ENCODE data around the gene FAM241A. TPM values are rescaled to one million over a fixed set of nuclear protein-coding genes. Genes with fewer than 3 reads are reported as not detected.

FAM241A gene
- total and polyA plus RNA-seq, 9 of the 15 experiments (the other 6 are each of a cell fraction or from before 2014, with no cell fraction given): 2.3 to 8.5 (median 5.3) TPM

- TF ChIP-seq ZNF589 (CRISPR knock-in tag; IDR thresholded peaks at IDR 0.05; ENCODE audit: low read depth) (0 out of 2 replicates have a peak, but pooled peaks have one; percentile 80), ARID2 (IDR thresholded peaks at IDR 0.05) (no peak), HNRNPLL (IDR thresholded peaks at IDR 0.05; ENCODE audit: low read depth, low read length, poor library complexity, severe bottlenecking) (peak; percentile 63), E2F6 (IDR thresholded peaks at IDR 0.05; ENCODE audit: borderline replicate concordance in 1 of 2, extremely low read depth in 1 of 2, insufficient read depth in 1 of 2, insufficient read length in 1 of 2, low read depth in 1 of 2, low read length in 1 of 2, poor library complexity in 1 of 2, severe bottlenecking in 1 of 2) (peak; percentile 28 to 67), TGIF2 (CRISPR knock-in tag; IDR thresholded peaks at IDR 0.05) (no peak), ZBTB40 (IDR thresholded peaks at IDR 0.05) (peak; percentile 93), ZBTB40 (CRISPR knock-in tag; IDR thresholded peaks at IDR 0.05) (no peak), ZNF311 (CRISPR knock-in tag; IDR thresholded peaks at IDR 0.05) (no peak), SIRT6 (IDR thresholded peaks at IDR 0.05; ENCODE audit: low read depth, low read length) (no peak), NCOA6 (IDR thresholded peaks at IDR 0.05) (peak; percentile 44; the same call in 1 of the 2 replicates), NCOA2 (IDR thresholded peaks at IDR 0.05; ENCODE audit: partially characterized antibody in 2 of 2) (peak in 1 of 2 experiments; percentile 24), HDAC1 (IDR thresholded peaks at IDR 0.05) (no peak; a peak in 1 of 4 replicates)
- TF ChIP-seq, protein P1, sequence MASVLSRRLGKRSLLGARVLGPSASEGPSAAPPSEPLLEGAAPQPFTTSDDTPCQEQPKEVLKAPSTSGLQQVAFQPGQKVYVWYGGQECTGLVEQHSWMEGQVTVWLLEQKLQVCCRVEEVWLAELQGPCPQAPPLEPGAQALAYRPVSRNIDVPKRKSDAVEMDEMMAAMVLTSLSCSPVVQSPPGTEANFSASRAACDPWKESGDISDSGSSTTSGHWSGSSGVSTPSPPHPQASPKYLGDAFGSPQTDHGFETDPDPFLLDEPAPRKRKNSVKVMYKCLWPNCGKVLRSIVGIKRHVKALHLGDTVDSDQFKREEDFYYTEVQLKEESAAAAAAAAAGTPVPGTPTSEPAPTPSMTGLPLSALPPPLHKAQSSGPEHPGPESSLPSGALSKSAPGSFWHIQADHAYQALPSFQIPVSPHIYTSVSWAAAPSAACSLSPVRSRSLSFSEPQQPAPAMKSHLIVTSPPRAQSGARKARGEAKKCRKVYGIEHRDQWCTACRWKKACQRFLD (CRISPR knock-in tag; IDR thresholded peaks at IDR 0.05): no peak
Measured at GRCh38 chr4:112230879-112231778, 85.9 kb downstream of the FAM241A start (continued).

Data from K562 (cell line).